ENCODE results near the gene RNU5B-1.

DNA sequence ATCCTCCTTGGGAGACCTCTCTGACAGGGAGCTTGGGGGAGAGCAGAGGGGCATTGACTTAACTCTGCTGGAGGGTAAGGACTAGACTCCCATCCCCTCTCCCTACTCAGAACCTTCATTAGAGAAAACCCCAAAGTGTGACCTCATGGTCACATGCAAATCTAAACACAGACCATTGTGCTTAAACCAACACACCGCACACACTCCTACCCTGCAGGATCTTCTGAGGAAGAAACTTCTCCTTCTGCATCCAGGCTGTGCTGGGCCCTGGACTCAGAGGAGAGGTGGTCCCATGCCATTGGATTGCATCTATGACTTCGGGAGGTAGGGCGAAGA lies 17.0 kb upstream of the RNU5B-1 start:
- TF ChIP-seq CTCF (IDR thresholded peaks at IDR 0.05; ENCODE audit: poor library complexity, severe bottlenecking) (no peak), REST (IDR thresholded peaks at IDR 0.05; ENCODE audit: borderline replicate concordance) (no peak), TAF1 (IDR thresholded peaks at IDR 0.05; ENCODE audit: low read depth) (no peak), POLR2AphosphoS5 (IDR thresholded peaks at IDR 0.05) (no peak)
